ENCODE data around the gene CSDE1.
"Not testable (repeated sequence)": the region's sequence is repeated elsewhere in the genome, so short reads cannot be mapped to it uniquely, and the experiment has no call there.

DNA sequence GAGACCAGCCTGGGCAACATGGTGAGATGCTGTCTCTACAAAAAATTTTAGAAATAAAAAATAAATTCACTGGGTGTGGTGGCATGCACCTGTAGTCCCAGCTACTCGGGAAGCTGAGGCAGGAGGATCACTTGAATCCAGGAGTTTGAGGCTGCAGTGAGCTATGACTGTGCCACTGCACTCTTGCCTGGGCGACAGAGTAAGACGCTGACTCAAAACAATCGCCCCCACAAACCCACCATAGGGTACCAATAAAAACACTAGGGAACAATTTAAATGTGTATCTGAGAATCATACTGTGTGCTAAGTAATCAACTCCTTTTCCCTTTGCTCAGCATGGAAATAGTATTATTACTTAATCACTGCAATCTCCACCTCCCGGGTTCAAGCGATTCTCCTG, 4.1 kb downstream of the CSDE1 start:
- not testable (repeated sequence) for TF ChIP-seq CTCF, POLR2A, EP300 (IDR thresholded peaks at IDR 0.05)
